Measurements from ENCODE around the gene NAT14. TPM values are rescaled to one million over a fixed set of nuclear protein-coding genes. Genes with fewer than 3 reads are reported as not detected.

The NAT14 gene
- polyA plus RNA-seq, 1 of the 3 experiments (the other 2 are of a cell fraction), result 89.9 TPM

- TF ChIP-seq PBX3 (IDR thresholded peaks at IDR 0.05), result no peak
- TF ChIP-seq, protein P1, sequence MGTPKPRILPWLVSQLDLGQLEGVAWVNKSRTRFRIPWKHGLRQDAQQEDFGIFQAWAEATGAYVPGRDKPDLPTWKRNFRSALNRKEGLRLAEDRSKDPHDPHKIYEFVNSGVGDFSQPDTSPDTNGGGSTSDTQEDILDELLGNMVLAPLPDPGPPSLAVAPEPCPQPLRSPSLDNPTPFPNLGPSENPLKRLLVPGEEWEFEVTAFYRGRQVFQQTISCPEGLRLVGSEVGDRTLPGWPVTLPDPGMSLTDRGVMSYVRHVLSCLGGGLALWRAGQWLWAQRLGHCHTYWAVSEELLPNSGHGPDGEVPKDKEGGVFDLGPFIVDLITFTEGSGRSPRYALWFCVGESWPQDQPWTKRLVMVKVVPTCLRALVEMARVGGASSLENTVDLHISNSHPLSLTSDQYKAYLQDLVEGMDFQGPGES (IDR thresholded peaks at IDR 0.05; ENCODE audit: low read depth, low read length), result no peak
These were observed 1.0 kb upstream of the NAT14 start (continued) for GRCh38 chr19:55483706-55484592.

GRCh38 chr19:55485439-55486011 lies 537 bp downstream of the NAT14 start:
- peaks cover 29% of the 10 kb centered on the region for H3F3A ChIP-seq (replicated peaks; ENCODE audit: insufficient read depth)
- H4K20me1 ChIP-seq (ENCODE audit: insufficient read depth), result no peaks in the 10 kb centered on the region
- H3K4me3 ChIP-seq (ENCODE audit: low read depth in 2 of 2, low read length in 1 of 2), result peak overlapping the region; percentile 69 to 80
- ChIA-PET CTCF (interaction anchor here (0.9 to 15.1 kb wide), 13 partner anchors 9 to 344 kb away, joined by 3 to 162 read pairs (median 5); partner anchors contain the start of gene ZNF628), POLR2A (interaction anchor here (0.7 to 2.3 kb wide), 5 partner anchors 9 to 116 kb away, joined by 3 to 15 read pairs (median 5); partner anchors contain the start of genes UBE2S and ZNF628)
- H2AFZ ChIP-seq (ENCODE audit: low read depth), result no peak overlapping the region
- H3K4me1 ChIP-seq (ENCODE audit: control insufficient read depth in 1 of 2, insufficient read depth in 2 of 2, low read depth in 1 of 2, low read length in 1 of 2), result peaks cover 30 to 44% of the 10 kb centered on the region in 2 experiments; a peak in 3 of 4 replicates
- TF ChIP-seq, protein P2, sequence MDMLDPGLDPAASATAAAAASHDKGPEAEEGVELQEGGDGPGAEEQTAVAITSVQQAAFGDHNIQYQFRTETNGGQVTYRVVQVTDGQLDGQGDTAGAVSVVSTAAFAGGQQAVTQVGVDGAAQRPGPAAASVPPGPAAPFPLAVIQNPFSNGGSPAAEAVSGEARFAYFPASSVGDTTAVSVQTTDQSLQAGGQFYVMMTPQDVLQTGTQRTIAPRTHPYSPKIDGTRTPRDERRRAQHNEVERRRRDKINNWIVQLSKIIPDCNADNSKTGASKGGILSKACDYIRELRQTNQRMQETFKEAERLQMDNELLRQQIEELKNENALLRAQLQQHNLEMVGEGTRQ (IDR thresholded peaks at IDR 0.05; ENCODE audit: borderline replicate concordance, low read depth, low read length), result no peak
- TF ChIP-seq TCF12 (IDR thresholded peaks at IDR 0.05) (no peak), ELF1 (IDR thresholded peaks at IDR 0.05) (no peak)
- TF ChIP-seq, protein P1 (IDR thresholded peaks at IDR 0.05; ENCODE audit: low read depth, low read length), result no peak
- H3K9me2 ChIP-seq, result no peaks in the 10 kb centered on the region
- peak overlapping the region; percentile 91 for H3K4me2 ChIP-seq
- WGBS (ENCODE audit: low lambda C conversion rate), result 18% methylated on average over 8 of the region's 18 CpGs
- peaks cover 0 to 7% of the 10 kb centered on the region in 2 experiments for H3K36me3 ChIP-seq (replicated peaks in 1 of 2; ENCODE audit: control insufficient read depth in 1 of 2, insufficient read depth in 2 of 2, low read length in 1 of 2)
- H3K27ac ChIP-seq (ENCODE audit: low read depth in 2 of 2, low read length in 1 of 2), result peak overlapping the region; percentile 95 to 97
- H3K27me3 ChIP-seq (ENCODE audit: insufficient read depth), result no peaks in the 10 kb centered on the region
- peak overlapping the region; percentile 86 for H3K9ac ChIP-seq
- DNase-seq, result no peak
- H3K9me3 ChIP-seq, result no peaks in the 10 kb centered on the region
- H3K79me2 ChIP-seq (ENCODE audit: insufficient read depth), result peaks cover 16% of the 10 kb centered on the region; the same call in 1 of the 2 replicates

Data from SK-N-SH (cell line).